GM12891 (cell line): ENCODE results near the gene IGFBP6.

Source experiments
- DNase-seq: peaks from one replicate; pipeline ENCODE4 v3.0.0; 2011; ENCODE audit warnings: low spot score; ENCODE audit not compliant: insufficient read length
- FAIRE-seq: peaks from 2 replicates; lab custom pipeline; 2011; peaks lifted over from hg19 to GRCh38; lab: Jason Lieb, UNC
- PAX5 ChIP-seq: IDR thresholded peaks from 2 replicates; pipeline ENCODE4 v1.6.1; 2011; ENCODE audit warnings: low read length, moderate library complexity, mild to moderate bottlenecking; ENCODE audit not compliant: insufficient read depth, severe bottlenecking
- POLR2A ChIP-seq: IDR thresholded peaks from 2 replicates; pipeline ENCODE4 v1.6.1; 2011; ENCODE audit warnings: low read depth, low read length, control low read depth
- POLR2AphosphoS5 ChIP-seq: IDR thresholded peaks from 2 replicates; pipeline ENCODE4 v1.6.1; 2011; ENCODE audit warnings: low read depth, low read length, control low read depth
- POU2F2 ChIP-seq: IDR thresholded peaks from 2 replicates; pipeline ENCODE4 v1.6.1; 2011; ENCODE audit warnings: low read depth, mild to moderate bottlenecking, control low read depth, low read length, moderate library complexity
- SPI1 ChIP-seq: IDR thresholded peaks from 2 replicates; pipeline ENCODE4 v1.6.1; 2011; ENCODE audit warnings: low read depth, low read length, control low read depth
- TAF1 ChIP-seq: IDR thresholded peaks from 2 replicates; pipeline ENCODE4 v1.6.1; 2011; ENCODE audit warnings: low read depth, low read length, control low read depth

The IGFBP6 gene

DNA sequence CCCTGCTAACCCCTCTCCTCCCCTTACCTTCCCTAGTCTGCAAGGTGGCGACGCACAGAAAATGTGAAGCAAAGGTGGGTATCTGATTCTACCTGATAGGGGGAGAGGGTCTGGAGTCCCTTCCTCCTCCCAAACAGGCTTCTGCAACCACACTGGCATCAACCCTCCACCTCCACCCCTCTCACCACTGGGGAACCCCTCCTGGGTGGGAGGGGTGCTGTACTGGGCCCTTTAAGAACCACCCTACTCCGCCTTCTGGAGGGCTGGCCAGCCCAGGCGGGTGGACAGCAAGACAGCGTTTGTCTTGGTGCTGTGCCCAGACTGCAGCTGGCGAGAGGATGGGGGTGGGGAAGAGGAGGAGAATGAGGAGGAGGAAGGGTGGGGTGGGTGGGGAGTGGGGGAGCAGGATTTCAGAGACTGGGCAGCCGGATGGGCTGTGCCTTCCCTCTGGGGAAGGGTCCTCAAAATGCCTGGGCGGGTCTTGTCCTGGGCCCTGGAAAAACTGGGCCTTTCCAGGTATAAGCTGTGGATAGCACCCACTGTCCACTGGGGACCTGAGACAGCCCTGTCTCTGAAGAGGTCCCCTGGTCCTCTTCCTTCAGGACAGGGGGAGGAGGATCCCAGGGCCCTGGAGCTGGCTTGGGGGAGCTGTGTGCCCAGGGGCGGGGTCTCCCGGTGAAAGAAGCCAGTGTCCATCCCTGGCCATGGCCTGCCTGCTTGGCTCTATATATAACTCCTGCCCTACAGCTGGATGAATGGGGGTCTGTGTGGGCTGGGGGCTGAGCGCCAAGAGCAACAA lies 44.8 kb upstream of the IGFBP6 start:
- no peak for DNase-seq
- no peak for FAIRE-seq
- no peak for TF ChIP-seq POLR2AphosphoS5
- TF ChIP-seq POLR2A = no peak
- TF ChIP-seq PAX5 = no peak
- no peak for TF ChIP-seq SPI1
- no peak for TF ChIP-seq POU2F2
- no peak for TF ChIP-seq TAF1

DNA sequence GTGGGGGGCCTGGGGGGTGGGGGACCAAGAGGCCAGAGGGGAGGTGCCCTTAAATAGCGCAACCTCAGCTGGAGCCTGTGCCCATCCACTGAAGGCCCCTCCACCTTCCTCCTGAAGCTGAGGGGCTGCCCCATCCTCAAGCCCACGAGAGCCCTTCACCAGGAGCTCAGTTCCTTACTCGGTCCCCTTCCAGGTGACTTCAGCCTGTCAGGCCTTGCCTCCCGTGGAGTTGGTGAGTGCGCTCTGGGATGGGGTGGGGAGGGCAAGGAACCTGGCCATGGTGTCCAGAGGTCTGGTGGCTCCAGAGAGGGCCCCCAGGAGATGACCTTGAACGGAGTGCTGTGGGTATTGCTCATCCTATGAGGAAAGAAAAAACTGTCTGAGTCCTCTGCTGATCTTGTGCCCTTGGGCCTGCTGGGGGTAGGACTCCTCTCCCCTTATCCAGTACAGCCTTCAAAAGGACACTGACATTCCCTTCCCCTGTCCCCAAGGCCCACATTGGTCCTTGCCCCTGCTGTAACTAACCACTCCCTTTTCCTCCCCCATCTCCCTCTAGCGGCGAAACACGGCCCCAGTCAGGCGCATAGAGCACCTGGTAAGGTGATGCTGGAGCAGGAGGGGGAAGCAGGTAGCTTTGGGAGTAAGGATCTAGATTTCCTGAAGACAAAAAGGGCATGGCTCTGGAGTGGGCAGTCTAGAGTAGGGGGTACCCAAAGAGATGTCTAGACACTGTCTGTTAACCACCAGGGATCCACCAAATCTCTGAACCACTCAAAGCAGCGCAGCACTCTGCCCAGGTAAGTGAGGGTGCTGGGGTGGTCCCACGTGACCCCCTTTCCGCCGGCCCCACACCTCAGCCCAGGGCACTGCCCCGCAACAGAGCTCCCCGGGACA lies 44.0 kb upstream of the IGFBP6 start:
- no peak for FAIRE-seq
- TF ChIP-seq POU2F2 = no peak
- no peak for TF ChIP-seq TAF1
- no peak for TF ChIP-seq SPI1
- no peak for TF ChIP-seq POLR2A
- TF ChIP-seq POLR2AphosphoS5 = no peak
- no peak for TF ChIP-seq PAX5
- no peak for DNase-seq

DNA sequence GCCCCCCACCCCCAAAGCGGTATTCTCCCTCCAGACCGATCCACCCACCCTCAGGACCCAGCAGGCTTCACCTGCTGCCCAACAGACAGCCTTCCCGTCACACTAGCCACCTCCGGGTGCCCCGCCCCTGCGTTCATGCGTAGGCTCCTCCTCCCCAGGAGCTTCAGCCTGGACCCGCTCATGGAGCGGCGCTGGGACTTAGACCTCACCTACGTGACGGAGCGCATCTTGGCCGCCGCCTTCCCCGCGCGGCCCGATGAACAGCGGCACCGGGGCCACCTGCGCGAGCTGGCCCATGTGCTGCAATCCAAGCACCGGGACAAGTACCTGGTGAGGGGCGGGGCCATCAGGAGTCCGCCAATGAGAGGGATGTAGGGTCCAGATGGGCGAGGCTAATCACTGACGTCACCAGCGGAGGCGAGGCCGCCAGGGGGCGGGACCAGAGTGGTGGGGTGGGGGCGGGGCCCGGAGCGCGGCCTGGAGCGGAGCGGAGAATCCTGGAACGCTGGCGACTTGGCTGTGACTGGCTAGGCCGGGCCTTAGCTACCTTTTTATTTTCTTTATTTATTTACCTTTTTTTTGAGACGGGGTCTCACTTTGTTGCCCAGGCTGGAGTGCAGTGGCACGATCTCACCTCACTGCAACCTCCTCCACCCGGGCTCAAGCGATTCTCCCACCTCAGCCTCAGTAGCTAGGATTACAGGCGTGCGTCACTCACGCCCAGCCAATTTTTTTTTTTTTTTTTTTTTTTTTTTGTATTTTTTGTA lies 43.2 kb upstream of the IGFBP6 start:
- DNase-seq (peak; percentile 98), FAIRE-seq (peak; percentile 95)
- TF ChIP-seq PAX5 (no peak), TAF1 (no peak), POU2F2 (no peak), POLR2A (no peak)

DNA sequence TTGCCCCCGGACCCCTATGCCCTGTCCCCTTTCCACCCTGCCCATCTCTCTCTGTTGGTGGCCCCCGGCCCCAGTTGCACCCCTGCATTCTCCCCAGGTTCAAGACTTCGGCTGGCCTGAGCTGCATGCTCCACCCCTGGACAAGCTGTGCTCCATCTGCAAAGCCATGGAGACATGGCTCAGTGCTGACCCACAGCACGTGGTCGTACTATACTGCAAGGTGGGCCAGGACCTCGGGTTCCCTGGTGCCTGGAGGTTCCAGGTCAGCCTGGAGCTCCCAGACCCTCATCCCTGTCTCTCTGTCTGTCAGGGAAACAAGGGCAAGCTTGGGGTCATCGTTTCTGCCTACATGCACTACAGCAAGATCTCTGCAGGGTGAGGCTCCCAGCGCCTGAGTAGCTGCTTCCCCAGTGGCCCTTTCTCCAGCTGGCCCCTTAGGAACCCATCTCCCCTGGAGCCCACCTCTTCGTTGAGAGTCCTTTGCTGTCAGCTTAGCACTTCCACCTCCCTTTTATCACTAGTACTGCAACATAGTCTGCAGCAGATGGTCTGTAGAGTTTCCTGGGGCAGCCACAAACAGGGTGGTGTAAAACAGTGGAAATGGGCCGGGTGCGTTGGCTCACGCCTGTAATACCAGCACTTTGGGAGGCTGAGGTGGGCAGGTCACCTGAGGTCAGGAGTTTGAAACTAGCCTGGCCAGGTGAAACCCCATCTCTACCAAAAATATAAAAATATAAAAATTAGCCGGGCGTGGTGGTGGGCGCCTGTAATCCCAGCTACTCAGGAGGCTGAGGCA lies 41.8 kb upstream of the IGFBP6 start:
- DNase-seq (no peak), FAIRE-seq (no peak)
- no peak for TF ChIP-seq POU2F2
- TF ChIP-seq POLR2A = no peak
- TF ChIP-seq POLR2AphosphoS5 = no peak
- TF ChIP-seq SPI1 = no peak
- TF ChIP-seq TAF1 = no peak
- TF ChIP-seq PAX5 = no peak

DNA sequence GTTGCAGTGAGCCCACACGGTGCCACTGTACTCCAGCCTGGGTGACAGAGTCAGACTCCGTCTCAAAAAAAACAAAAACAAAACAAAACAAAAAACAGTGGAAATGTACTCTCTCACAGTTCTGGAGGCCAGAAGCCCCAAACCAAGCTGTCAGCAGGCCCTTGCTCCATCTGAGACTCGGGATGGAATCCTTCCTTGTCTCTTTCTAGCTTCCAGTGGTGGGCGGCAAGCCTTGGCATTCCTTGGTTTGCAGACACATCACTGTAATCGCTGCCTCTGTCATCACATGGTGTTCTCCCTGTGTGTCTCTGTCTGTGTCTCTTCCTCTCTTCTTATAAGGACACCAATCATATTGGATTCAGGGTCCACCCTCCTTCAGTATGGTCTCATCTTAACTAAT lies 41.2 kb upstream of the IGFBP6 start:
- no peak for FAIRE-seq
- no peak for DNase-seq
- TF ChIP-seq TAF1 (no peak), SPI1 (no peak), POLR2AphosphoS5 (no peak), POU2F2 (no peak), POLR2A (no peak), PAX5 (no peak)

DNA sequence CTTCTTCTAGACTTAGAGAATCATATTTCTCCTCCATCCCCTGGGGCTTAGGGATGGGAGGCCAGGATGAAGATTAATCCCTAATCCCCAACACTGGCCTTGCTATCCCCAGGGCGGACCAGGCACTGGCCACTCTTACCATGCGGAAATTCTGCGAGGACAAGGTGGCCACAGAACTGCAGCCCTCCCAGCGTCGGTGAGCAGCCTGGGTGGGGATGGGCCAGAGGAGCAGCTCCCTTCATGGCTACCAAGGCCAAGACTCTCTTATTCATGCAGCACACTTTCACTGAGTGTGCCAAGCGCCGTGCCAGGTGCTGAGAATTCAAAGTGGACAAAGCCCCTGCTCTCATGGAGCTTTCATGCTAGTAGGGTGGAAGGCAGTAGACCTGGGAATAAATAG lies 40.6 kb upstream of the IGFBP6 start:
- DNase-seq = no peak
- no peak for FAIRE-seq
- TF ChIP-seq TAF1 (no peak), SPI1 (no peak), PAX5 (no peak), POU2F2 (no peak), POLR2AphosphoS5 (no peak), POLR2A (no peak)

DNA sequence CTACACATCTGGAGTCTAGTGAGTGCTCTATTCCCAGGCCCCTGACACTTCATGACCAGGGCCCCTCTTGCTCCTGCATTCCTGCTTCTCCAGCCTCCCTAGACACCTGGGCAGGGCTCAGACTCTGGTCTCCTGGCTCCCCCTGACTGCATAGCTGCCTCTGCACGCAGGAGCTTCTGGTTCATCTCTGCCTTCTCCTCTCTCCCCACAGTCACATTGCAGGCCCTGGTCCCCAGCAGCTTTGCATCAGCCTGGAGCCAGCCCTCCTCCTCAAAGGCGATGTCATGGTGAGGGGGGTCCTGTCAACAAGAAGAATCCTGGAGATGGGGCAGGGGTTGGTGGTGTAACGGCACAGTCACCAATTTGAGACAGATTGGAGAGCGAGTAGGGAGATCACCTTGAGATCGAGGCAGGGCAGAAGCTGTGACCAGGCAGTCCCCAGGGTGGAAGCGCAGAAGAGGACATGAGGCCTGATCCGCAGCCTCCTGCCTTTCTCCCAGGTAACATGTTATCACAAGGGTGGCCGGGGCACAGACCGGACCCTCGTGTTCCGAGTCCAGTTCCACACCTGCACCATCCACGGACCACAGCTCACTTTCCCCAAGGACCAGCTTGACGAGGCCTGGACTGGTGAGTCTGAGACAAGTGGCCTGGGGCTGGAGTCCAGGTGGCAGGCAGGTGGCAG lies 39.5 kb upstream of the IGFBP6 start:
- TF ChIP-seq POLR2AphosphoS5 = no peak
- no peak for TF ChIP-seq TAF1
- TF ChIP-seq POU2F2 = no peak
- DNase-seq = no peak
- no peak for FAIRE-seq

DNA sequence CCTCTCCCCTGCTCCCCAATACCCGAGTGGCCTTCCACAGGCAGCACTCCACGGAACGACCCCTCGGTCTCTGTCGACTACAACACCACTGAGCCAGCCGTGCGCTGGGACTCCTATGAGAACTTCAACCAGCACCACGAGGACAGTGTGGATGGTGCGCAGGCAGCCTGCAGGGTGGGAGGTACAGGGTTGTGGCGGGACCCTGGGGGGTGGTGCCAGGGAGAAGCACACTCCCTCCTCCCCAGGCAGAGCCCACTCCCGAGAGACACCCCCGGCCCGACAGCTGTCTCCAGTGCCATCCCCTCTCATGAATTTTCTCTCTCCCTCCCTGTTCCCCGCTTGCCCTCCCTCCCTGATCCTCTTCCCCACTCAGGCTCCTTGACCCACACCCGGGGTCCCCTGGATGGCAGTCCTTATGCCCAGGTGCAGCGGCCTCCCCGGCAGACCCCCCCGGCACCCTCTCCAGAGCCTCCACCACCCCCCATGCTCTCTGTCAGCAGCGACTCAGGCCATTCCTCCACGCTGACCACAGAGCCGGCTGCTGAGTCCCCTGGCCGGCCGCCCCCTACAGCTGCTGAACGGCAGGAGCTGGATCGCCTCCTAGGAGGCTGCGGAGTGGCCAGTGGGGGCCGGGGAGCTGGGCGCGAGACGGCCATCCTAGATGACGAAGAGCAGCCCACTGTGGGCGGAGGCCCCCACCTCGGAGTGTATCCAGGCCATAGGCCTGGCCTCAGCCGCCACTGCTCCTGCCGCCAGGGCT lies 38.6 kb upstream of the IGFBP6 start:
- FAIRE-seq (no peak), DNase-seq (no peak)
- TF ChIP-seq POLR2AphosphoS5 = no peak
- TF ChIP-seq POU2F2 = no peak
- TF ChIP-seq POLR2A = no peak
- no peak for TF ChIP-seq SPI1
- no peak for TF ChIP-seq TAF1
- TF ChIP-seq PAX5 = no peak
